Prostate gland (tissue), 2 donors: ENCODE results near the gene CAMSAP1.

Source experiments
- CTCF ChIP-seq, 4 experiments: fragments of 200-600 bp in 2 of 4; fragments of 450-650 bp in 2 of 4; sonication (generic) in 2 of 4; IDR thresholded peaks; 1 replicate in 3 of 4; 2 replicates in 1 of 4; pipeline ENCODE4 v1.5.1; 2016 to 2019; ENCODE audit warnings: antibody characterized with exemption in 4 of 4, mild to moderate bottlenecking in 2 of 4, moderate library complexity in 2 of 4
- POLR2AphosphoS5 ChIP-seq: sonication (generic); formaldehyde crosslinking; IDR thresholded peaks from one replicate; pipeline ENCODE4 v1.6.1; 2017; ENCODE audit warnings: antibody characterized with exemption

DNA sequence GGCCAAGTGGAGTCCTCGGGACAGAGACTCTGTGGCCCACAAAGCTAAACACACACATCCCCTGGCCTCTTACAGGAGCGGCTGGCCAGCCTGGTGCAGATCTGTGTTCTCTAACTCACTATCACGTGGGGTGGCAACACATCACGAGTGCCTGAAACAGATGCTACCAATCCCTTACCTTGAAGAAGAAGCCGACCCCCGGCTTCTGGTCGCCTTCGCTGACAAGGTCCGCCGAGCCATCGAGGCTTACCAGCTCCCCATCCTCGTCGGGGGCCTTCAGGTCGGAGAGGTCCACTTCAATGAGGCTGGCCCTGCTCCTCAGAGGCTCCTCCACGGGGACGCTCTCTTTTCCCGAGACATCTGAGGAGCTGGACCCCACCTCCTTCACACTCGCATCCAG, 86.7 kb downstream of the CAMSAP1 start:
- no peak for TF ChIP-seq POLR2AphosphoS5
- TF ChIP-seq CTCF (IDR thresholded peaks at IDR 0.05), result no peak
